PC-3 (cell line): Measurements from ENCODE around the gene AAR2. TPM values are rescaled to one million over a fixed set of nuclear protein-coding genes. Genes with fewer than 3 reads are reported as not detected.

ENCODE experiments used
- ATAC-seq: fragments of 200-7000 bp; cut with Tn5 transposase; 2 replicates; pipeline ENCODE4 v1.9.1; 2020; ENCODE audit warnings: mild to moderate bottlenecking, moderate library complexity
- Bru-seq: library from RNA; stranded (reverse); fragments of 400-500 nt; gene quantifications from one replicate; lab custom pipeline; 2021; lab: Mats Ljungman, UMichigan
- BruChase-seq, 2 experiments: library from RNA; stranded (reverse); fragments of 400-500 nt; gene quantifications; one replicate each; lab custom pipeline; 2021; lab: Mats Ljungman, UMichigan
- BruUV-seq: library from RNA; stranded (reverse); fragments of 400-500 nt; replicated peaks from 2 replicates; lab custom pipeline; 2021; lab: Mats Ljungman, UMichigan
- CTCF ChIA-PET: fragments of 300-600 bp; sonication (Branson Sonifier 250); formaldehyde crosslinking; loops from one replicate; lab custom pipeline; 2022; ENCODE audit warnings: antibody characterized with exemption; lab: Charles Lee
- POLR2A ChIA-PET: fragments of 300-600 bp; sonication (Branson Sonifier 250); formaldehyde crosslinking; loops from one replicate; lab custom pipeline; 2022; ENCODE audit warnings: antibody characterized with exemption; ENCODE audit not compliant: unreplicated experiment; lab: Charles Lee
- DNase-seq: peaks from one replicate; pipeline ENCODE4 v3.0.0-alpha.2; 2015
- H2AFZ ChIP-seq: fragments of 300-600 bp; sonication (generic); 2 replicates; pipeline ENCODE4 v1.6.0; 2016; ENCODE audit warnings: antibody characterized with exemption, low read length
- H3F3A ChIP-seq: fragments of 300-600 bp; sonication (generic); one replicate; pipeline ENCODE4 v1.6.0; 2017; ENCODE audit warnings: antibody characterized with exemption, low read length, control low read depth, mild to moderate bottlenecking; ENCODE audit not compliant: unreplicated experiment
- H3K27ac ChIP-seq: fragments of 300-600 bp; sonication (generic); 2 replicates; pipeline ENCODE4 v1.5.1; 2016; ENCODE audit warnings: mild to moderate bottlenecking, low read length
- H3K27me3 ChIP-seq: fragments of 300-600 bp; sonication (generic); 2 replicates; pipeline ENCODE4 v1.6.1; 2016; ENCODE audit warnings: low read length, mixed read lengths
- H3K36me3 ChIP-seq: fragments of 300-600 bp; sonication (generic); 2 replicates; pipeline ENCODE4 v1.6.1; 2016; ENCODE audit warnings: low read depth, mixed run types, low read length, mixed read lengths
- H3K4me1 ChIP-seq: fragments of 300-600 bp; sonication (generic); 2 replicates; pipeline ENCODE4 v1.5.1; 2016; ENCODE audit warnings: low read length; ENCODE audit not compliant: insufficient read depth
- H3K4me2 ChIP-seq: fragments of 300-600 bp; sonication (generic); 2 replicates; pipeline ENCODE4 v1.6.0; 2016; ENCODE audit warnings: low read length
- H3K4me3 ChIP-seq: fragments of 300-600 bp; sonication (generic); 2 replicates; pipeline ENCODE4 v1.5.1; 2016; ENCODE audit warnings: mild to moderate bottlenecking, low read length, mixed read lengths
- H3K79me2 ChIP-seq: fragments of 300-600 bp; sonication (generic); 2 replicates; pipeline ENCODE4 v1.6.1; 2017; ENCODE audit warnings: low read length, mixed read lengths
- H3K9ac ChIP-seq: fragments of 300-600 bp; sonication (generic); 2 replicates; pipeline ENCODE4 v1.6.0; 2016; ENCODE audit warnings: mild to moderate bottlenecking, low read length
- H3K9me2 ChIP-seq: fragments of 300-600 bp; sonication (generic); replicated peaks from 2 replicates; pipeline ENCODE4 v1.6.1; 2016; ENCODE audit warnings: mixed run types, low read length, mixed read lengths
- H3K9me3 ChIP-seq: fragments of 300-600 bp; sonication (generic); 2 replicates; pipeline ENCODE4 v1.6.1; 2016; ENCODE audit warnings: low read length, mixed read lengths
- H4K20me1 ChIP-seq: fragments of 300-600 bp; sonication (generic); 2 replicates; pipeline ENCODE4 v1.6.1; 2016; ENCODE audit warnings: low read length, mixed read lengths
- CTCF ChIP-seq: fragments of 300-600 bp; sonication (generic); conservative IDR thresholded peaks from 2 replicates; pipeline ENCODE4 v1.5.1; 2017; ENCODE audit warnings: antibody characterized with exemption, low read depth, mild to moderate bottlenecking, low read length
- EZH2 ChIP-seq: fragments of 300-600 bp; sonication (generic); IDR thresholded peaks from one replicate; pipeline ENCODE4 v1.6.1; 2017; ENCODE audit warnings: antibody characterized with exemption, mild to moderate bottlenecking, low read length; ENCODE audit not compliant: unreplicated experiment
- EZH2phosphoT487 ChIP-seq: fragments of 300-600 bp; sonication (generic); IDR thresholded peaks from 2 replicates; pipeline ENCODE4 v1.6.1; 2018; ENCODE audit warnings: mild to moderate bottlenecking, antibody characterized with exemption, low read length, borderline replicate concordance
- intact Hi-C: fragments of 100-400 bp; cut with micrococcal nuclease; formaldehyde crosslinking; loops from 2 replicates; pipeline ENCODE4 v1.9.0; 2023
- long read RNA-seq: library from polyadenylated mRNA; unstranded; transcript quantifications from one replicate; pipeline ENCODE4 v2.0.0, GENCODE V29; 2021; ENCODE audit not compliant: unreplicated experiment
- total RNA-seq: library from RNA; depleted of rRNA; stranded (reverse); fragments of >200 nt; gene quantifications from 2 replicates; pipeline ENCODE4 v1.2.3, GENCODE V29; 2014; rRNA removed

AAR2 gene
- 39.4 and 41.1 TPM in 2 replicates for total RNA-seq
- percentile 78 among the genes with signal in this experiment for Bru-seq, nascent RNA
- BruChase-seq, experiment 1, labeled RNA remaining after a 6-hour chase, result percentile 77 among the genes with signal in this experiment
- percentile 81 among the genes with signal in this experiment for BruChase-seq, experiment 2, labeled RNA remaining after a 2-hour chase
- long read RNA-seq, transcript AAR2-202 (4 exons, 2,689 nt), result minor isoform, 5 of 114 reads
- long read RNA-seq, transcript AAR2-201 (4 exons, 2,430 nt), result major isoform, 67 of 114 reads
- long read RNA-seq, partial matches to known transcripts, result 28 of 114 reads
- long read RNA-seq, other reads (novel, unspliced or antisense), result 14 of 114 reads

GRCh38 chr20:36235892-36236785 lies at the start of gene AAR2:
Gene AAR2, plus strand, starts transcription at chr20:36236478. Its CDS starts 3,391 bp downstream, at chr20:36239869.
- peak within 1 kb of the TSS; percentile 87 for H3K4me3 ChIP-seq
- peak; percentile 81 for DNase-seq

GRCh38 chr20:36193977-36194712 lies 42.1 kb upstream of the AAR2 start:
- Histone ChIP-seq H3K4me3 (no peak overlapping the region), H3K27ac (no peak overlapping the region), H3K9me2 (no peaks in the 10 kb centered on the region), H3K9me3 (no peaks in the 10 kb centered on the region), H3K79me2 (no peaks in the 10 kb centered on the region), H4K20me1 (no peaks in the 10 kb centered on the region), H3K9ac (no peak overlapping the region), H3K36me3 (peaks cover 11% of the 10 kb centered on the region), H3K27me3 (no peaks in the 10 kb centered on the region), H3F3A (no peaks in the 10 kb centered on the region), H3K4me2 (no peak overlapping the region), H3K4me1 (no peaks in the 10 kb centered on the region), H2AFZ (no peak overlapping the region)
- DNase-seq (no peak), ATAC-seq (no peak)
- intact Hi-C loops, result no loop called here
- BruUV-seq, result no TSS peak
- TF ChIP-seq CTCF, result no peak
- TF ChIP-seq EZH2phosphoT487, result no peak
- no peak for TF ChIP-seq EZH2
- POLR2A ChIA-PET, result no interaction called here
- CTCF ChIA-PET, result no interaction called here

More at GRCh38 chr20:36235892-36236785, at the start of gene AAR2:
- peaks cover 14% of the 10 kb centered on the region; the same call in 1 of the 2 replicates for H3K36me3 ChIP-seq
- H3K27ac ChIP-seq, result peak within 1 kb of the TSS; percentile 17; the same call in 1 of the 2 replicates
- no peaks in the 10 kb centered on the region for H4K20me1 ChIP-seq
- H3K4me2 ChIP-seq, result peak within 1 kb of the TSS; percentile 92
- TF ChIP-seq EZH2 (no peak), CTCF (no peak), EZH2phosphoT487 (no peak)
- TSS peak; percentile 85 for BruUV-seq
- H3K27me3 ChIP-seq, result no peaks in the 10 kb centered on the region
- H3F3A ChIP-seq, result no peaks in the 10 kb centered on the region
- H3K79me2 ChIP-seq, result peaks cover 53% of the 10 kb centered on the region
- H3K4me1 ChIP-seq, result peaks cover 21% of the 10 kb centered on the region
- peak; percentile 94 for ATAC-seq
- H3K9me2 ChIP-seq, result no peaks in the 10 kb centered on the region
- POLR2A ChIA-PET, result no interaction called here
- intact Hi-C loops, result no loop called here
- H2AFZ ChIP-seq, result peak within 1 kb of the TSS; percentile 96
- no peaks in the 10 kb centered on the region for H3K9me3 ChIP-seq
- peak within 1 kb of the TSS; percentile 94 for H3K9ac ChIP-seq
- CTCF ChIA-PET, result no interaction called here
